Panc1 (cell line): ENCODE data around the gene PSMA4. TPM values are rescaled to one million over a fixed set of nuclear protein-coding genes. Genes with fewer than 3 reads are reported as not detected.
"Not testable (repeated sequence)": the region's sequence is repeated elsewhere in the genome, so short reads cannot be mapped to it uniquely, and the experiment has no call there.

ENCODE experiments used
- ATAC-seq: fragments of 200-7000 bp; cut with Tn5 transposase; 2 replicates; pipeline ENCODE4 v1.9.1; 2020; ENCODE audit warnings: mild to moderate bottlenecking, moderate library complexity
- BruUV-seq: library from RNA; stranded (reverse); fragments of 400-500 nt; replicated peaks from 2 replicates; lab custom pipeline; 2021; lab: Mats Ljungman, UMichigan
- CTCF ChIA-PET: fragments of 300-600 bp; sonication (Branson Sonifier 250); formaldehyde crosslinking; loops from one replicate; lab custom pipeline; 2022; ENCODE audit warnings: antibody characterized with exemption; lab: Charles Lee
- POLR2A ChIA-PET: fragments of 300-600 bp; sonication (Branson Sonifier 250); formaldehyde crosslinking; loops from one replicate; lab custom pipeline; 2022; ENCODE audit warnings: antibody characterized with exemption; lab: Charles Lee
- DNase-seq: peaks from one replicate; pipeline ENCODE4 v3.0.0-alpha.2; 2010; ENCODE audit warnings: low read depth, low spot score
- H3K27ac ChIP-seq: 2 replicates; pipeline ENCODE4 v1.5.1; 2011; ENCODE audit warnings: mild to moderate bottlenecking, low read length, inconsistent platforms
- H3K27me3 ChIP-seq: fragments of 200-500 bp; sonication (Bioruptor generic); 2 replicates; pipeline ENCODE4 v1.6.0; 2014; ENCODE audit warnings: low read length, inconsistent platforms; ENCODE audit not compliant: control insufficient read depth, insufficient read depth
- H3K36me3 ChIP-seq: fragments of 200-500 bp; sonication (Bioruptor generic); 2 replicates; pipeline ENCODE4 v1.5.1; 2014; ENCODE audit warnings: inconsistent platforms, mild to moderate bottlenecking, low read length, moderate library complexity; ENCODE audit not compliant: control insufficient read depth, insufficient read depth
- H3K4me1 ChIP-seq: 2 replicates; pipeline ENCODE4 v1.5.1; 2011; ENCODE audit warnings: inconsistent platforms, mild to moderate bottlenecking, low read length, moderate library complexity; ENCODE audit not compliant: control insufficient read depth, insufficient read depth
- H3K4me3 ChIP-seq, 2 experiments: 2 replicates each; pipeline ENCODE4 v1.5.1; 2011 to 2012; ENCODE audit warnings: low read depth in 2 of 2, low read length in 2 of 2, mild to moderate bottlenecking in 2 of 2, inconsistent platforms in 1 of 2, moderate library complexity in 1 of 2
- H3K9me3 ChIP-seq: fragments of 200-500 bp; sonication (Bioruptor generic); 2 replicates; pipeline ENCODE4 v1.5.1; 2014; ENCODE audit warnings: low read depth, mild to moderate bottlenecking, inconsistent platforms, low read length, moderate library complexity; ENCODE audit not compliant: control insufficient read depth, insufficient read depth
- POLR2AphosphoS5 ChIP-seq: IDR thresholded peaks from 2 replicates; pipeline ENCODE4 v1.6.1; 2012; ENCODE audit warnings: mild to moderate bottlenecking, low read depth, low read length, moderate library complexity
- SIN3A ChIP-seq: IDR thresholded peaks from 2 replicates; pipeline ENCODE4 v1.6.1; 2012; ENCODE audit warnings: low read depth, mild to moderate bottlenecking, low read length, moderate library complexity, borderline replicate concordance; ENCODE audit not compliant: insufficient read depth
- TCF7L2 ChIP-seq: IDR thresholded peaks from 2 replicates; pipeline ENCODE4 v1.6.1; 2011; ENCODE audit warnings: mild to moderate bottlenecking, low read depth, low read length, inconsistent platforms
- in situ Hi-C: cut with HindIII; loops from 2 replicates; pipeline ENCODE4 v1.10.0; 2016; ENCODE audit warnings: low sequenced_read_pairs, low pct_unique_long_range_greater_than_20kb
- intact Hi-C: fragments of 100-400 bp; cut with micrococcal nuclease; formaldehyde crosslinking; loops from one replicate; pipeline ENCODE4 v1.10.0; 2022; ENCODE audit not compliant: unreplicated experiment
- total RNA-seq: library from RNA; stranded (reverse); gene quantifications from one replicate; pipeline ENCODE4 v1.2.1, GENCODE V29; 2021; ENCODE audit not compliant: unreplicated experiment
- TF ChIP-seq, protein P1 (sequence below), 2 experiments: IDR thresholded peaks; 2 replicates each; pipeline ENCODE4 v1.6.1; 2011 to 2012; ENCODE audit warnings: low read depth in 2 of 2, control low read depth in 1 of 2, low read length in 1 of 2, mild to moderate bottlenecking in 1 of 2, moderate library complexity in 1 of 2; ENCODE audit not compliant: insufficient read depth in 1 of 2
- TF ChIP-seq, protein P2 (sequence below): fragments of 450-650 bp; IDR thresholded peaks from 2 replicates; pipeline ENCODE4 v1.5.1; 2017; ENCODE audit warnings: mild to moderate bottlenecking

PSMA4 gene
- total RNA-seq, 1 experiment from 2014 or later = 303 TPM

DNA sequence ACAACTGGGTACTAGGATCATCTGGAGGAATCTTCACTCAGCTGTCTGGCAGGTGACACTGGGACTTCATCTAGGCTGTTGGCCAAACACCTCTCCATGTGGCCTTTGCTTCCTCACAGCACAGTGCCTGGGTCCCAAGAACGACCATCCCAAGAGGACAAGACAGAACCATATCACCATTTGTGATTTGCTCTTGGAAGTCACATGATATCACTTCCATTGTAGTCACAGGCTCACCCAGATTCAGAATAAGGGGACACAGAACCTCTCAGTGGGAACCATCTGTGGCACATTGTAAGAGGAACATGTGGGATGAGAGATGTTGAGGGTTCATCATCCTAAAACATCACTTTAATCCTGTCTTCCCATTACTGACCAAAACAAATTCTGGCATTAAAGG lies 1.9 kb upstream of the PSMA4 start:
- ATAC-seq (no peak), DNase-seq (no peak)
- H3K4me3 ChIP-seq = no peak overlapping the region
- no peaks in the 10 kb centered on the region for H3K27me3 ChIP-seq
- in situ Hi-C loops = no loop called here
- intact Hi-C loops = no loop called here
- CTCF ChIA-PET = no interaction called here
- TF ChIP-seq SIN3A (no peak), TCF7L2 (no peak), POLR2AphosphoS5 (no peak)
- TF ChIP-seq, protein P1, sequence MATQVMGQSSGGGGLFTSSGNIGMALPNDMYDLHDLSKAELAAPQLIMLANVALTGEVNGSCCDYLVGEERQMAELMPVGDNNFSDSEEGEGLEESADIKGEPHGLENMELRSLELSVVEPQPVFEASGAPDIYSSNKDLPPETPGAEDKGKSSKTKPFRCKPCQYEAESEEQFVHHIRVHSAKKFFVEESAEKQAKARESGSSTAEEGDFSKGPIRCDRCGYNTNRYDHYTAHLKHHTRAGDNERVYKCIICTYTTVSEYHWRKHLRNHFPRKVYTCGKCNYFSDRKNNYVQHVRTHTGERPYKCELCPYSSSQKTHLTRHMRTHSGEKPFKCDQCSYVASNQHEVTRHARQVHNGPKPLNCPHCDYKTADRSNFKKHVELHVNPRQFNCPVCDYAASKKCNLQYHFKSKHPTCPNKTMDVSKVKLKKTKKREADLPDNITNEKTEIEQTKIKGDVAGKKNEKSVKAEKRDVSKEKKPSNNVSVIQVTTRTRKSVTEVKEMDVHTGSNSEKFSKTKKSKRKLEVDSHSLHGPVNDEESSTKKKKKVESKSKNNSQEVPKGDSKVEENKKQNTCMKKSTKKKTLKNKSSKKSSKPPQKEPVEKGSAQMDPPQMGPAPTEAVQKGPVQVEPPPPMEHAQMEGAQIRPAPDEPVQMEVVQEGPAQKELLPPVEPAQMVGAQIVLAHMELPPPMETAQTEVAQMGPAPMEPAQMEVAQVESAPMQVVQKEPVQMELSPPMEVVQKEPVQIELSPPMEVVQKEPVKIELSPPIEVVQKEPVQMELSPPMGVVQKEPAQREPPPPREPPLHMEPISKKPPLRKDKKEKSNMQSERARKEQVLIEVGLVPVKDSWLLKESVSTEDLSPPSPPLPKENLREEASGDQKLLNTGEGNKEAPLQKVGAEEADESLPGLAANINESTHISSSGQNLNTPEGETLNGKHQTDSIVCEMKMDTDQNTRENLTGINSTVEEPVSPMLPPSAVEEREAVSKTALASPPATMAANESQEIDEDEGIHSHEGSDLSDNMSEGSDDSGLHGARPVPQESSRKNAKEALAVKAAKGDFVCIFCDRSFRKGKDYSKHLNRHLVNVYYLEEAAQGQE (IDR thresholded peaks at IDR 0.05; ENCODE audit: insufficient read depth in 1 of 2, low read depth in 2 of 2, low read length in 1 of 2) = no peak
- TF ChIP-seq, protein P2, sequence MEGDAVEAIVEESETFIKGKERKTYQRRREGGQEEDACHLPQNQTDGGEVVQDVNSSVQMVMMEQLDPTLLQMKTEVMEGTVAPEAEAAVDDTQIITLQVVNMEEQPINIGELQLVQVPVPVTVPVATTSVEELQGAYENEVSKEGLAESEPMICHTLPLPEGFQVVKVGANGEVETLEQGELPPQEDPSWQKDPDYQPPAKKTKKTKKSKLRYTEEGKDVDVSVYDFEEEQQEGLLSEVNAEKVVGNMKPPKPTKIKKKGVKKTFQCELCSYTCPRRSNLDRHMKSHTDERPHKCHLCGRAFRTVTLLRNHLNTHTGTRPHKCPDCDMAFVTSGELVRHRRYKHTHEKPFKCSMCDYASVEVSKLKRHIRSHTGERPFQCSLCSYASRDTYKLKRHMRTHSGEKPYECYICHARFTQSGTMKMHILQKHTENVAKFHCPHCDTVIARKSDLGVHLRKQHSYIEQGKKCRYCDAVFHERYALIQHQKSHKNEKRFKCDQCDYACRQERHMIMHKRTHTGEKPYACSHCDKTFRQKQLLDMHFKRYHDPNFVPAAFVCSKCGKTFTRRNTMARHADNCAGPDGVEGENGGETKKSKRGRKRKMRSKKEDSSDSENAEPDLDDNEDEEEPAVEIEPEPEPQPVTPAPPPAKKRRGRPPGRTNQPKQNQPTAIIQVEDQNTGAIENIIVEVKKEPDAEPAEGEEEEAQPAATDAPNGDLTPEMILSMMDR = no peak
- H3K27ac ChIP-seq = no peak overlapping the region
- H3K36me3 ChIP-seq = peaks cover 18% of the 10 kb centered on the region
- peaks cover 17% of the 10 kb centered on the region for H3K4me1 ChIP-seq
- POLR2A ChIA-PET = no interaction called here
- H3K9me3 ChIP-seq = no peaks in the 10 kb centered on the region
- BruUV-seq = no TSS peak

DNA sequence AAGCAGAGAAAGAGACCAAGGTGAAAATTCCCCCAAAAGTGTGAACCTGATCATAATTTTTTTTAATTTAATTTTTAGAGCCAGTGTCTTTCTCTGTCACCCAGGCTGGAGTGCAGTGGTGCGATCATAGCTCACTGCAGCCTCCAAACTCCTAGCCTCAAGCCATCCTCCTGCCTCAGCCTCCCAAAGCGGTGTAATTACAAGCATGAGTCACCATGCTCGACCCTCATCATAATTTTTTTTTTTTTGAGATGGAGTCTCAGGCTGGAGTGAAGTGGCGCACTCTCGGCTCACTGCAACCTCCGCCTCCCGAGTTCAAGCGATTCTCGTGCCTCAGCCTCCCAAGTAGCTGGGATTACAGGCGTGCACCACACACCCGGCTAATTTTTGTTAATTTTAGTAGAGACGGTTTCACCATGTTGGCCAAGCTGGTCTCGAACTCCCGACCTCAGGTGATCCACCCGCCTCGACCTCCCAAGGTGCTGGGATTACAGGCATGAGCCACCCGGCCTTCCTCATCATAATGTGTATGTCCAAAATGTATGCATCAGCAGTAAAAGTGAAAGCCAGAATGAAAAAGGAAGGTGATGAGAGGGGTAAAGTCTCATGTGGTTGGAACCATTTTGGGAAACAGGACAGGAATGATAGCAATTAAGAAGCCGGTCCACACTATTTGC lies 642 bp upstream of the PSMA4 start:
- peak overlapping the region; percentile 82 for H3K27ac ChIP-seq
- H3K4me1 ChIP-seq = peaks cover 17% of the 10 kb centered on the region
- CTCF ChIA-PET, H3K27me3 ChIP-seq, H3K9me3 ChIP-seq, in situ Hi-C loops, intact Hi-C loops, ATAC-seq, DNase-seq: not testable (repeated sequence)
- peaks cover 23% of the 10 kb centered on the region for H3K36me3 ChIP-seq
- BruUV-seq = TSS peak; percentile 96
- peak overlapping the region; percentile 74 to 96 for H3K4me3 ChIP-seq
- POLR2A ChIA-PET = interaction anchor here (0.7 kb wide), 2 partner anchors 26 to 32 kb away, joined by 3 to 5 read pairs; partner anchors contain the start of genes CHRNA5 and HYKK
